Measurements from ENCODE around the gene ZNF584.
A peak's percentile ranks its signal among the peaks of the same experiment; 100 is the strongest.

Gene ZNF584

DNA sequence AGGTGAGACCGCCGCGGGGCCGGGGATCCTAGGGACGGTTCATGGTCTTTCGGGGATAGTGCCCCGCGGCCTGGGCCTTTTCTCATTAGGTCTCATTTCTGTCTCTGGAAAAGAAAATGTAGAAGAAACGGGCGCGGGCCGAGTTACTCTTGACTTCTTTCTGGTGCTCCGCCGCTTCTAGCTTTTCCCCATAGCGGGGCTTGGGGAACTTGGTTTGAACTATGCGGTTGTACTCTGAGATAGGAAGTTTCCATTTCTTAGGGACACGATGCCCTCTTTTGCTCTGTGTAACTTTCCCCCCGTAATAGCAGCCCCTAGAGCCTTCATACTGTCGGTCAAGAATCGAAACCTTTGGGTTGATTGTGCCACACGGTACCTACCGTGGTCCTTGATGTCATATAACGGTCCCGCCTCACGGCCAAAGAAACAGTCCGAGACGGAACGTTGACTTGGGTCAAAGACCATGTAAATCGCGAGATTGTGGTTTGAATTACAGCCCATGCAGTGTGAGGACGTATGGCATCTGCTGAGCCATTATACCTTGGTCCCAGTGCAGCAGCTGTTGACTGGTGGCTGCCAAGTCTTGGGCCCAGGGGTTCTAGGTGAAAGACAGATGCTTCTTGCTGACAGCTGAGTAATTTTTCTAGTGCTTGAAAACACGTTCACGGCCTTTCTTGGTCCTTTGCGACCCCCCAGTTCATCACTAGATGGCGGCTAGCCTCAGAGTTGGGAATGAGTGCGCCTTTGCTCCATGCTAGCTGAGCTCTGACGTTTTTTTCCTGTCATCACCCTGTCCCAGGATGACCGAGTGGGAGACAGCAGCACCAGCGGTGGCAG lies 20.9 kb upstream of the ZNF584 start:
- Histone ChIP-seq H3K27me3 (replicated peaks; ENCODE audit: control insufficient read depth, insufficient read depth, low read length) (no peaks in the 10 kb centered on the region), H3K36me3 (ENCODE audit: control insufficient read depth, insufficient read depth, low read length, severe bottlenecking) (peaks cover 36% of the 10 kb centered on the region), H3K9ac (ENCODE audit: low read length) (peak overlapping the region; percentile 100), H3K4me1 (ENCODE audit: control insufficient read depth, insufficient read depth, low read length) (peaks cover 34% of the 10 kb centered on the region), H3K9me3 (ENCODE audit: control insufficient read depth, low read length) (no peaks in the 10 kb centered on the region), H3K4me3 (ENCODE audit: low read length) (peak overlapping the region; percentile 94)
- peak; percentile 40 for DNase-seq (ENCODE audit: low read depth)

DNA sequence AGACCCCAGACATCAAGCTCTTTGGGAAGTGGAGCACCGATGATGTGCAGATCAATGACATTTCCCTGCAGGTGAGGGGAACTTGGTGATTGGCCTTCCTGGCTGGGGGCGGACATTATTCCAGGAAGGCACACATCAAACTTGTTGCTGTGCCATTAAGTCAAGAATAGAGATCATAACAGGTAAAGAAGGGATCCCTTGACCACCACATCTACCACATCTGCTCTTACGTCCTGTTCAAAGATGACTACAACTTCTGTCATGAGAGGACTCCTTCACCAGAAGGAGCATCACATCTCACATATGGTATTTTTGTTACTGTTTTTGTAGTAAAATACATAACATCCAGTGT lies 20.3 kb upstream of the ZNF584 start:
- no peaks in the 10 kb centered on the region for H3K27me3 ChIP-seq (replicated peaks; ENCODE audit: control insufficient read depth, insufficient read depth, low read length)
- H3K4me3 ChIP-seq (ENCODE audit: low read length), result peak overlapping the region; percentile 94
- peaks cover 34% of the 10 kb centered on the region for H3K4me1 ChIP-seq (ENCODE audit: control insufficient read depth, insufficient read depth, low read length)
- DNase-seq (ENCODE audit: low read depth), result no peak
- peaks cover 42% of the 10 kb centered on the region for H3K36me3 ChIP-seq (ENCODE audit: control insufficient read depth, insufficient read depth, low read length, severe bottlenecking)
- H3K9me3 ChIP-seq (ENCODE audit: control insufficient read depth, low read length), result no peaks in the 10 kb centered on the region
- H3K9ac ChIP-seq (ENCODE audit: low read length), result peak overlapping the region; percentile 100

DNA sequence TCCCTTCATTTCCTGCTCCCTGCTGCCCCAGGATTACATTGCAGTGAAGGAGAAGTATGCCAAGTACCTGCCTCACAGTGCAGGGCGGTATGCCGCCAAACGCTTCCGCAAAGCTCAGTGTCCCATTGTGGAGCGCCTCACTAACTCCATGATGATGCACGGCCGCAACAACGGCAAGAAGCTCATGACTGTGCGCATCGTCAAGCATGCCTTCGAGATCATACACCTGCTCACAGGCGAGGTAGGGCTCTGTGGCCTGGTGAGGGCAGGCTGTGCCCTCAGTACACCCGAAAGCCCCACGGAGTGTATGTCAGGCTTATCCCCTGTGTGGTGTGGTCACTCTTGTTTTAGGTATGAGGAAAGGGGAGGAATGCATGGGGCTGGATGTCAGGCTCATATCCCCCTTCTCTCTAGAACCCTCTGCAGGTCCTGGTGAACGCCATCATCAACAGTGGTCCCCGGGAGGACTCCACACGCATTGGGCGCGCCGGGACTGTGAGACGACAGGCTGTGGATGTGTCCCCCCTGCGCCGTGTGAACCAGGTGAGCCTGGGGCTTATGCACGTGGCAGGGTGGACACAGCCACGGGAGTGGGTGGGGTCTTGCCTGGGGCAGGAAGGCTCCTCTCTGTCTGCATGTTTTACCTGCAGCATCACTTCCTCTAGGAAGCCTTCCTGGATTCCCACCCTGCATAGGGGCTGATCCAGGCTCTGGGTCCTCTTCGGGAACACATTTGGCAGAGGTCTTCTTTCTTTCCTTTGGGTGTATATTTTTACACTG lies 15.3 kb upstream of the ZNF584 start:
- no peak for DNase-seq (ENCODE audit: low read depth)
- Histone ChIP-seq H3K36me3 (ENCODE audit: control insufficient read depth, insufficient read depth, low read length, severe bottlenecking) (peaks cover 63% of the 10 kb centered on the region), H3K4me3 (ENCODE audit: low read length) (no peak overlapping the region), H3K4me1 (ENCODE audit: control insufficient read depth, insufficient read depth, low read length) (peaks cover 15% of the 10 kb centered on the region), H3K27me3 (replicated peaks; ENCODE audit: control insufficient read depth, insufficient read depth, low read length) (no peaks in the 10 kb centered on the region), H3K9ac (ENCODE audit: low read length) (no peak overlapping the region), H3K9me3 (ENCODE audit: control insufficient read depth, low read length) (no peaks in the 10 kb centered on the region)

DNA sequence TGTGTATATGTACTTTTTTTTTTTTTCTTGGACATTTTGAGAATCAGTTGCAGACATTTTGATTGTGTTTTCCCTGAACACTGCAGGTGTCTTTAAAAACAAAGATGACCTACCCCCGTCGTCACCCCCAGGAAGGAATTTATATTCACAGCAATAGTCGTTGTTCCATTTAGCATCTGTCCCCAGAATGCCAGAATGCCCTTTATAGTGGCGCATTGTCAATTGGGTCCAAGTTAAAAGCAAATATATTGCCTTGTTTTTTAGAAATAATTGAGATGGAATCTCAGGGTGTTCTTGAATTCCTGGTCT lies 14.8 kb upstream of the ZNF584 start:
- DNase-seq (ENCODE audit: low read depth), result no peak
- H3K36me3 ChIP-seq (ENCODE audit: control insufficient read depth, insufficient read depth, low read length, severe bottlenecking), result peaks cover 58% of the 10 kb centered on the region
- no peak overlapping the region for H3K9ac ChIP-seq (ENCODE audit: low read length)
- H3K27me3 ChIP-seq (replicated peaks; ENCODE audit: control insufficient read depth, insufficient read depth, low read length), result no peaks in the 10 kb centered on the region
- peaks cover 10% of the 10 kb centered on the region for H3K4me1 ChIP-seq (ENCODE audit: control insufficient read depth, insufficient read depth, low read length)
- H3K4me3 ChIP-seq (ENCODE audit: low read length), result no peak overlapping the region
- no peaks in the 10 kb centered on the region for H3K9me3 ChIP-seq (ENCODE audit: control insufficient read depth, low read length)

DNA sequence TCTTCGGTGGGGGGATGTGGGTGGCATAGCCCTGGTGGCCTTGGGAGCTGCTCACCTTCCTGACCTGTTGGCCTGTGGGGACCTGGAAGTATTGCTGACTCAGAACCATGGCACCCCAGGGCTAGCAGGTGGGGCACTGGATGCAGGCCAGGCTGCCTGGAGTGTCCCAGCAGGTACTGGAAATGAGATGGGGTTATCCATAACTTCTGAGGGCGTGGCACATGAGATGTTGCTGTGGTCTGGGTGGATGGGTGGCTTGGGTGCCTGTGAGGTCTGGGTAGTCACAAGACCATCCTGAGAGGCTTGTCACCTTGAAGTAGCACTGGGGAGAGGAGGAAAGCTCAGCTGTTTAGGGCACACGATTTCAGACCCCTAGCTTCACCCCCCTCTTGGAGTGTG lies 13.6 kb upstream of the ZNF584 start:
- Histone ChIP-seq H3K9ac (ENCODE audit: low read length) (no peak overlapping the region), H3K36me3 (ENCODE audit: control insufficient read depth, insufficient read depth, low read length, severe bottlenecking) (peaks cover 50% of the 10 kb centered on the region), H3K4me3 (ENCODE audit: low read length) (no peak overlapping the region), H3K9me3 (ENCODE audit: control insufficient read depth, low read length) (no peaks in the 10 kb centered on the region), H3K4me1 (ENCODE audit: control insufficient read depth, insufficient read depth, low read length) (peaks cover 5% of the 10 kb centered on the region), H3K27me3 (replicated peaks; ENCODE audit: control insufficient read depth, insufficient read depth, low read length) (no peaks in the 10 kb centered on the region)
- no peak for DNase-seq (ENCODE audit: low read depth)

DNA sequence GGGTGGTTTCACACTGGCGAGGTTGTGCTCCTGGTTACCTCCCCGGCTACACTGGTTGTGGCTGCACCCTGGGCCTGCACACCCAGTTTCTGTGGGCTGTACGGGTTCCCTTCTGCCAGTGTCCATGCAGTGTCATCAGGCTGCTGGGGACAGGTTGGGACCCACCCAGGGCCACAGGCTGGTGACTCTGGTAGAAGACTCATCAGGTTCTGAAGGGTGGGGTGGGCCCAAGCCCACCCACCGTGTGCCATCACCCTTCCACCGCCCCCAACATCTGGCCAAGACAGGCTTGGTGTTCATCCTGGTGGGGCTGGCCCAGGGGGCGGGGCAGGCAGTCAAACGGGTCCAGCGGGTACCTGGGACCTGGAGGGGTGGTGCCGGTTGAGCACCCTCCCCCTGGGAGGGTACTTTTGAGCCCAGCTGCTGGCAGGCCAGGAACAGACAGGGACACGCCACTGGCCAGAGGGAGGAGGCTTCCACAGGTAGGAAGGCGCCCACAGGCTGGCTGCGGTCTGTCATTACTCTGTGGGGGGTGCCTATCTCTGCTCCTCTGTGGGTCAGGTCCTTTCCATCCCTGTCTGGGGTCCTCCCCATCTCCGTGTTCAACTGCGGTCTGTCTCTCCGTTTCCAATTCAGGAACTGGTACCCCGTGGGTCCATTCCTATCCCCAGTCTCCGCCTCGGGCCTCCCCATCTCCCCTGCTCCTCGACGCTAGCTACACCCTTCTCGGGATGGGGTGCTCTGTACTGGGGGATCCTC lies 13.1 kb upstream of the ZNF584 start, which contains the start of gene RNF225:
RNF225 (plus strand) TSS at position 437 of the 759 bp plus-strand sequence. CDS start 434 bp downstream, outside the sequence.
- H3K36me3 ChIP-seq (ENCODE audit: control insufficient read depth, insufficient read depth, low read length, severe bottlenecking), result peaks cover 47% of the 10 kb centered on the region
- no peaks in the 10 kb centered on the region for H3K27me3 ChIP-seq (replicated peaks; ENCODE audit: control insufficient read depth, insufficient read depth, low read length)
- H3K9ac ChIP-seq (ENCODE audit: low read length), result peak within 1 kb of the TSS; percentile 29
- H3K9me3 ChIP-seq (ENCODE audit: control insufficient read depth, low read length), result no peaks in the 10 kb centered on the region
- H3K4me3 ChIP-seq (ENCODE audit: low read length), result no peak within 1 kb of the TSS
- peaks cover 6% of the 10 kb centered on the region for H3K4me1 ChIP-seq (ENCODE audit: control insufficient read depth, insufficient read depth, low read length)
- no peak for DNase-seq (ENCODE audit: low read depth)

DNA sequence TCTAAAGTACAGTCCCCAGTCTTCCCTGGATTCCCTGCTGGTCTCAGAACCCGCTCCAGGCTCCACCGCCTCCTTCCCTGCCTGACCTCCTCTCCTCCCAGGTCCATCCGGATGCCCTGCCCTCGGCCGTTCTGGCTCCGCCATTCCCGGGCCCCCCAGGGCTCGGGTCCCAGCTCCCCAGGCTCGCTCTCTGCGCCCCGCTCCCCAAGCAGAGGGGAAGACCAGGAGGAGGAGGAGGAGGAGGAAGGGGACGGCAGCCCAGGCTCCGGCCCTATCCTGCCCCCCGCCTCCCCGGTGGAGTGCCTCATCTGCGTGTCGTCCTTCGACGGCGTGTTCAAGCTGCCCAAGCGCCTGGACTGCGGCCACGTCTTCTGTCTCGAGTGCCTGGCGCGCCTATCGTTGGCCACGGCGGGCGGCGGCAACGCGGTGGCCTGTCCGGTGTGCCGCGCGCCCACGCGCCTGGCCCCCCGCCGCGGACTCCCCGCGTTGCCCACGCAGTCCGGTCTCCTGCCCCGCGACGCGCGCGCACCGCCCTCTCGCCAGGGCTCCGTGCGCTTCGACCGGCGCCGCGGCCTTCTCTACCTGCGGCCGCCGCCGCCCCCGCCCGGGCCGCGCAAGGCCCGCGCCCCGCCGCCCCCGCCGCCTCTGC lies 12.3 kb upstream of the ZNF584 start:
- Histone ChIP-seq H3K9me3 (ENCODE audit: control insufficient read depth, low read length) (no peaks in the 10 kb centered on the region), H3K27me3 (replicated peaks; ENCODE audit: control insufficient read depth, insufficient read depth, low read length) (no peaks in the 10 kb centered on the region), H3K4me1 (ENCODE audit: control insufficient read depth, insufficient read depth, low read length) (peaks cover 7% of the 10 kb centered on the region), H3K4me3 (ENCODE audit: low read length) (no peak overlapping the region), H3K36me3 (ENCODE audit: control insufficient read depth, insufficient read depth, low read length, severe bottlenecking) (peaks cover 40% of the 10 kb centered on the region), H3K9ac (ENCODE audit: low read length) (peak overlapping the region; percentile 29)
- DNase-seq (ENCODE audit: low read depth), result no peak

DNA sequence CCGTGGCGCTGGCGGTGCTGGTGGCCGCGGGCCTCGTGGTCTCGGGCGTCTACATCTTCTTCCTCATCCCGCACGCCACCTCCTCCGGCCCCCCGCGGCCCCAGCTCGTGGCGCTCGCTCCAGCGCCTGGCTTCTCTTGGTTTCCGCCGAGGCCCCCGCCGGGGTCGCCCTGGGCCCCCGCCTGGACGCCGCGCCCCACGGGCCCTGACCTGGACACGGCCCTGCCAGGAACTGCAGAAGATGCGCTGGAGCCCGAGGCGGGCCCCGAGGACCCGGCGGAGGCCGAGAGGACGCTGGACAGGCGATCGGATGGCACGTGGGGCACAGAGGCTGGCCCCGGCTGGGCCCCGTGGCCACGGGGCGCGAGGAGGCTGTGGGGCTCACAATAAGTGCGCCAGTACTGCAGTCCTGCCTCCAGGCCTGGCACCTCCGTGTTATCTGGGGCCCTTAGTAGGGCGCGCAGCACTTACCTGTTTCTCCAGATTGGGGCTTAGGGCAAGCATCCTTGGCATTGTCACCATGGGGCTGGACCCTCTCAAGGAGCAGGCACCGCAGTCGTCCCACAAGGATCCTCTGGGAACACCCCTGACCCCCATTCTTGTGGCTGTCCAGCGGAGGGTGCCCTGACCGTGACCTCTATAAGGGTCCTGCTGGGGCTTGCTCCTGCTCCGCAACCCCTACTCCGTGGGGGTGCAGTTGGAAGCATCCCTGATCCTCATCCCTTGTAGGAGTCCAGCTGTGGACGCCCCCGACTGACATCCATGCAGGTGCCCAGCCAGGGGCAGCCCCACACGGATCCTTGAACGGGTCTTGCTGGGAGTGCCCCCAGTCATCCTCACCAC lies 11.5 kb upstream of the ZNF584 start:
- no peaks in the 10 kb centered on the region for H3K9me3 ChIP-seq (ENCODE audit: control insufficient read depth, low read length)
- H3K27me3 ChIP-seq (replicated peaks; ENCODE audit: control insufficient read depth, insufficient read depth, low read length), result no peaks in the 10 kb centered on the region
- DNase-seq (ENCODE audit: low read depth), result no peak
- H3K4me1 ChIP-seq (ENCODE audit: control insufficient read depth, insufficient read depth, low read length), result peaks cover 9% of the 10 kb centered on the region
- no peak overlapping the region for H3K4me3 ChIP-seq (ENCODE audit: low read length)
- H3K9ac ChIP-seq (ENCODE audit: low read length), result no peak overlapping the region
- H3K36me3 ChIP-seq (ENCODE audit: control insufficient read depth, insufficient read depth, low read length, severe bottlenecking), result peaks cover 33% of the 10 kb centered on the region

DNA sequence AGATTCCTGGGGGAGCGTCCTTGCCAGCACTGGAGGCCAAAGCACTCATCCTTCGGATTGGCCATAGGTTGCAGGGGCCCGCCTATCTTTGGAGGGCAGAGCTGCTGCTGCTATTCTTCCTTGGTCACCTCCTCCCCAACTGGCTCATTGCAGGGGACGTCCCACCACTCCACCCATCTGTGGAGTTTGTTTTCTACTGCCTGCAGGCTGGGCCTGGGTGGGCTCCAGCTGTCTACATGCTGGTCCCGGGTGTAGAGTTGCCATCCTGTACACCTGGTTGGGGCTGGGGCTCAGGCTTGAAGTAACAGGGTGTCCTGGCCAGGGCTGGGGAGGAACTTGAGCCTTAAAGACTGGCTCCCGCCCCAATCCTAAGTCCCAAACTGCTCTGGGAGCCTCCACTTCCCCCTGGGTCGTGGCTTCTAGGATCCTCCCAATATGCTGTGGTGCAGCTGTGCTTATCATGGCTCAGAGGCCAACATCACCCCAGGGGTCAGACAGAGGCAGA lies 10.9 kb upstream of the ZNF584 start:
- Histone ChIP-seq H3K4me3 (ENCODE audit: low read length) (no peak overlapping the region), H3K9me3 (ENCODE audit: control insufficient read depth, low read length) (no peaks in the 10 kb centered on the region), H3K27me3 (replicated peaks; ENCODE audit: control insufficient read depth, insufficient read depth, low read length) (no peaks in the 10 kb centered on the region), H3K9ac (ENCODE audit: low read length) (no peak overlapping the region), H3K36me3 (ENCODE audit: control insufficient read depth, insufficient read depth, low read length, severe bottlenecking) (peaks cover 28% of the 10 kb centered on the region), H3K4me1 (ENCODE audit: control insufficient read depth, insufficient read depth, low read length) (peaks cover 12% of the 10 kb centered on the region)
- DNase-seq (ENCODE audit: low read depth), result no peak

DNA sequence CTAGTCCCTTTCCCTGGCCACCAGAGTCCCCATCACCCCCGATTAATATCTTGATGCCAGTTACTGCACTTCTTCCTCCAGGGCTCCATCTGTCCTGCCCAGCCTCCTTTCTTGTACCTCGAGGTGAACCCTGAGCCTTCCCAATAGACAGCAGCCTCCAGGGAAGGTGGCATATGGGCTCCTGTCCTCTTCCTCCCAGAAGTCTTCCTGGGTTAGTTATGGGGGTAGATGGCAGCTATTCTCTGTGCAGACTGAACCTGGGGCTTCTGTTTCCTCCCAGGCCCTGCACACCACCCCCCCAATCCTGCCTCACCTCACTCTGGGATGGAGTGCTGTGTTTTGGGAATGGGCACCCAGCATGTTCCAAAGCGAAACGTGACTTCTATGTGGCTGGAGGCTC lies 10.4 kb upstream of the ZNF584 start:
- H3K9me3 ChIP-seq (ENCODE audit: control insufficient read depth, low read length), result no peaks in the 10 kb centered on the region
- peaks cover 12% of the 10 kb centered on the region for H3K4me1 ChIP-seq (ENCODE audit: control insufficient read depth, insufficient read depth, low read length)
- no peak for DNase-seq (ENCODE audit: low read depth)
- H3K4me3 ChIP-seq (ENCODE audit: low read length), result no peak overlapping the region
- peaks cover 23% of the 10 kb centered on the region for H3K36me3 ChIP-seq (ENCODE audit: control insufficient read depth, insufficient read depth, low read length, severe bottlenecking)
- no peaks in the 10 kb centered on the region for H3K27me3 ChIP-seq (replicated peaks; ENCODE audit: control insufficient read depth, insufficient read depth, low read length)
- H3K9ac ChIP-seq (ENCODE audit: low read length), result no peak overlapping the region

Measured in adipocyte (in vitro differentiated cells).